Smooth muscle cell of the coronary artery (primary cell): ENCODE data around the gene C5orf47. TPM values are rescaled to one million over a fixed set of nuclear protein-coding genes. Genes with fewer than 3 reads are reported as not detected.

Experiments
- total RNA-seq: library from RNA; depleted of rRNA; stranded (reverse); fragments of >200 nt; gene quantifications from 2 replicates; pipeline ENCODE4 v1.2.3, GENCODE V29; 2014; ENCODE audit warnings: low replicate concordance

C5orf47 gene
- not detected in 2 replicates for total RNA-seq

GRCh38 chr5:173988554-173989431 is at the start of gene C5orf47:
Gene C5orf47, plus strand, starts transcription at chr5:173989170. Its CDS starts 94 bp downstream, at chr5:173989264.

GRCh38 chr5:174045470-174046025 is 56.6 kb downstream of the C5orf47 start, which contains the start of gene NSG2:
Gene NSG2, plus strand, starts transcription at chr5:174045706. Its CDS starts 1,050 bp downstream, at chr5:174046756.

Other genes with a start within 250 kb of the C5orf47 start
- 12.8 and 13.6 TPM in 2 replicates for gene CPEB4, start 100.8 kb upstream of the C5orf47 start, total RNA-seq
- 0.23 TPM in 1 of 2 replicates, not detected in the other for gene NSG2, start 56.5 kb downstream of the C5orf47 start, total RNA-seq